ENCODE measurements around the gene ARL2. TPM values are rescaled to one million over a fixed set of nuclear protein-coding genes. Genes with fewer than 3 reads are reported as not detected.
"Not testable (repeated sequence)": the region's sequence is repeated elsewhere in the genome, so short reads cannot be mapped to it uniquely, and the experiment has no call there.

ARL2 gene
- total and polyA plus RNA-seq, 2 experiments from 2014 or later = 189 to 230 TPM

DNA sequence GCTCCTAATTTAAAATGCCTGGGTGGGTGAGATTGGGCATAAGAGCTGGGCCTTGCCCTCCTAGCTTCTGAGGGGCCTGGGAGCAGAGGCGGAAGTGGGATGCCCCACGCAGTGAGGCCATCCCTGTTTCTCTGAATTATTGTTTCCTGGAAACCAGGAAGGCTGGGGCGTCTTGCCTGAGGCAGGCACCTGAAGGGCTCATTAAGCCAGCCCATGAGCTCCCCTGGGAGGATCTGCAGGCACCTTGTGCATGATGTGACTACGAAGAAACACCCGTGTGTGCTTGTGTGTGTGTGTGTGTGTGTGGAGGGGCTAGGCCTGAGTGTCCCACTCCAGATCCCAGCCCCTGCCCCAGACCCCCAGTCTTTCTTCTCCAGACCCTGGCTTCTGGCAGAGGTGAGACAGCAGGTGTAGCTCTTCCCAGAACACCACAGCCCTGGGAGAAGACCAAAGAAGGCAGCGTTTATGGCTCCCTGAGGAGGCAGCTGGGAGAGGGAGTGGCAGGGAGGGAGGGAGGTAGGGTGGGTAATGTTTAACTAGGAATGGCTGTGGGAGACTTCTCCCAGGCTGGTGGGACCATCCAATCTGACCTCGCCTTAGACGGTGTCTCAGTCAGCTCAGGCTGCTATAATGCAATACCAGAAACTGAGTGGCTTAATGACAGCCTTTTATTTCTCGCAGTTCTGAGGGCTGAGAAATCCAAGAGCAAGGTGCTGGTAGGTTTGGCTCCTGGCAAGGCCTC is 15.1 kb upstream of the ARL2 start:
- H3K4me3 ChIP-seq = no peak overlapping the region
- no peak overlapping the region for H3K27ac ChIP-seq
- H3K36me3 ChIP-seq = no peaks in the 10 kb centered on the region
- no peaks in the 10 kb centered on the region for H3K4me1 ChIP-seq (ENCODE audit: low read depth)
- DNase-seq (ENCODE audit: low read depth in 1 of 2, low spot score in 1 of 2) = no peak
- H3K27me3 ChIP-seq = no peaks in the 10 kb centered on the region
- no peaks in the 10 kb centered on the region for H3K9me3 ChIP-seq (ENCODE audit: low read depth)
- TF ChIP-seq, protein P1, sequence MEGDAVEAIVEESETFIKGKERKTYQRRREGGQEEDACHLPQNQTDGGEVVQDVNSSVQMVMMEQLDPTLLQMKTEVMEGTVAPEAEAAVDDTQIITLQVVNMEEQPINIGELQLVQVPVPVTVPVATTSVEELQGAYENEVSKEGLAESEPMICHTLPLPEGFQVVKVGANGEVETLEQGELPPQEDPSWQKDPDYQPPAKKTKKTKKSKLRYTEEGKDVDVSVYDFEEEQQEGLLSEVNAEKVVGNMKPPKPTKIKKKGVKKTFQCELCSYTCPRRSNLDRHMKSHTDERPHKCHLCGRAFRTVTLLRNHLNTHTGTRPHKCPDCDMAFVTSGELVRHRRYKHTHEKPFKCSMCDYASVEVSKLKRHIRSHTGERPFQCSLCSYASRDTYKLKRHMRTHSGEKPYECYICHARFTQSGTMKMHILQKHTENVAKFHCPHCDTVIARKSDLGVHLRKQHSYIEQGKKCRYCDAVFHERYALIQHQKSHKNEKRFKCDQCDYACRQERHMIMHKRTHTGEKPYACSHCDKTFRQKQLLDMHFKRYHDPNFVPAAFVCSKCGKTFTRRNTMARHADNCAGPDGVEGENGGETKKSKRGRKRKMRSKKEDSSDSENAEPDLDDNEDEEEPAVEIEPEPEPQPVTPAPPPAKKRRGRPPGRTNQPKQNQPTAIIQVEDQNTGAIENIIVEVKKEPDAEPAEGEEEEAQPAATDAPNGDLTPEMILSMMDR (IDR thresholded peaks at IDR 0.05; ENCODE audit: low read depth, low read length) = no peak

DNA sequence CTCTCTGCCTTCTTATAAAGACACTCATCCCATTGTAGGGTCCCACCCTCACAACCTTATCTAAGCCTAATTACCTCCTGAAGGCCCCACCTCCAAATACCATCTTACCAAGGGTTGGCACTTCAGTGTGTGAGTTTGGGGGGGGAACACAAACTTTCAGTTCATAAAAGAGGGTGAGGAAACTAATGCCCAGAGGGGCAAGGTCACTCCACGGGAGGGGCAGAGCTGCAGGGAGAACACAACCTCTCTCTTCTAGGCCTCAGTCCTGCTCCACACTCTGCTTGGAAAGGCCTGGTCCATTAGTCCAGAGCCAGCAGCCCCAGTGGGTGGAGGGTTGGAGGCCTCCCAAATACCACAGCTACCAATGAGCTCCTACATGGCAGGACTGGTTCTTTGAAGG is 14.5 kb upstream of the ARL2 start:
- H3K36me3 ChIP-seq = no peaks in the 10 kb centered on the region
- TF ChIP-seq, protein P1 (IDR thresholded peaks at IDR 0.05; ENCODE audit: low read depth, low read length) = no peak
- no peak overlapping the region for H3K27ac ChIP-seq
- no peak overlapping the region for H3K4me3 ChIP-seq
- no peaks in the 10 kb centered on the region for H3K9me3 ChIP-seq (ENCODE audit: low read depth)
- H3K27me3 ChIP-seq = no peaks in the 10 kb centered on the region
- no peak for DNase-seq (ENCODE audit: low read depth in 1 of 2, low spot score in 1 of 2)
- no peaks in the 10 kb centered on the region for H3K4me1 ChIP-seq (ENCODE audit: low read depth)

DNA sequence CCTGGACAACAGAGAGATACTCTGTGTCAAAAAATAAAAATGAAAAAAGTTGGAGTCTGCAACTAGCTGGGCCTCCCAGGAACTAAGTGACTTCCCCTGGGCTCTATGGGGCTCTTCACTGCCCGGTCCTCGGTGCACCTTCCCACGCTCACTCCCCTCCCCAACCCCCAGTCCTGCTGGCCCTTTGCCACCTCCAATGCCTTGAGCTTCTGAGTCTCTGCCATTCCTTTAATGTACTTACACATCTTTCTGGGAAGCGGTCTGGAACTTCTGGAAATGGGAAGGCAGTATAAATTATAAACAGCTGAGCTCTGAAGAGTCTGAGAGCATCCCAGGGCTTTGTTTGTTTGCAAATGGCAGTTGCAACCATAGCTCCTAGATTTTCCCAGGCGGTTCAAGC is 11.3 kb upstream of the ARL2 start:
- no peak for DNase-seq (ENCODE audit: low read depth in 1 of 2, low spot score in 1 of 2)
- H3K4me1 ChIP-seq (ENCODE audit: low read depth) = no peaks in the 10 kb centered on the region
- H3K36me3 ChIP-seq = no peaks in the 10 kb centered on the region
- no peaks in the 10 kb centered on the region for H3K9me3 ChIP-seq (ENCODE audit: low read depth)
- H3K27ac ChIP-seq = no peak overlapping the region
- no peaks in the 10 kb centered on the region for H3K27me3 ChIP-seq
- TF ChIP-seq, protein P1 (IDR thresholded peaks at IDR 0.05; ENCODE audit: low read depth, low read length) = no peak
- H3K4me3 ChIP-seq = no peak overlapping the region

DNA sequence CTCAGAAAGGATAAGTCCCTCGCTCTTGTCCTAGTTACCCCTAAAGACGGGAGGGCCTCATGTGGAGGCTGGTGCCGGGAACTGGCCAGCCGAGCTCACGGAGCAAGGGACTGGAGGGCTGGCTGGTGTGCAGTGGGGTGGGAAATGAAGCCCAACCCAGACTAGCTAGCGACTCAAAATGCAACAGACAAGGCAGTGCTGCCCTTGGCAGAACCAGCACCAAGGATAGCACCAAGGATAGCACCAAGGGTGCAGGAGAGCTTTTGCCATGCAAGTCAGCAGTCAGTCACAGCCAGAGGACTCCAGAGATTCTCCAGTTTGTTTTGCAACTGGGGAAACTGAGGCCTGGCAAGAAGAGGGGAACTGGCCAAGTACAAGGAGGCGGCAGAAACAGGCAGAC is 10.7 kb upstream of the ARL2 start:
- Histone ChIP-seq H3K27ac (no peak overlapping the region), H3K4me3 (no peak overlapping the region), H3K9me3 (ENCODE audit: low read depth) (no peaks in the 10 kb centered on the region), H3K36me3 (no peaks in the 10 kb centered on the region), H3K27me3 (no peaks in the 10 kb centered on the region), H3K4me1 (ENCODE audit: low read depth) (no peaks in the 10 kb centered on the region)
- TF ChIP-seq, protein P1 (IDR thresholded peaks at IDR 0.05; ENCODE audit: low read depth, low read length) = no peak
- peak; percentile 51 to 60 for DNase-seq (ENCODE audit: low read depth in 1 of 2, low spot score in 1 of 2)

DNA sequence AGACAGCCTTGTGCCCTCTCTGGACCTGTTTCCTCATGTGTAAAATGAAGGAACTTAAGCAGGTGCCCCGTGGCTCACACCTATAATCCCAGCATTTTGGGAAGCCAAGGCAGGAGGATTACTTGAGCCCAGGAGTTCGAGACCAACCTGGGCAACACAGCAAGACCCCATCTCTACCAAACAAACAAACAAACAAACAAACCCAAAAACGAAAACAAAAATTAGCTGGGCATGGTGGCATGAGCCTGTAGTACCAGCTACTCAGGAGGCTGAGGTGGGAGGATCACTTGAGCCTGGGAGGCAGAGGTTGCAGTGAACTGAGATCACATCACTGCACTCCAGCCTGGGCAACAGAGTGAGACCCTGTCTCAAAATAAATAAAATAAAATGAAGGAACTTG is 10.0 kb upstream of the ARL2 start:
- not testable (repeated sequence) for H3K36me3 ChIP-seq; H3K27me3 ChIP-seq; H3K27ac ChIP-seq; H3K4me1 ChIP-seq (ENCODE audit: low read depth); H3K4me3 ChIP-seq; DNase-seq (ENCODE audit: low read depth in 1 of 2, low spot score in 1 of 2); H3K9me3 ChIP-seq (ENCODE audit: low read depth)

DNA sequence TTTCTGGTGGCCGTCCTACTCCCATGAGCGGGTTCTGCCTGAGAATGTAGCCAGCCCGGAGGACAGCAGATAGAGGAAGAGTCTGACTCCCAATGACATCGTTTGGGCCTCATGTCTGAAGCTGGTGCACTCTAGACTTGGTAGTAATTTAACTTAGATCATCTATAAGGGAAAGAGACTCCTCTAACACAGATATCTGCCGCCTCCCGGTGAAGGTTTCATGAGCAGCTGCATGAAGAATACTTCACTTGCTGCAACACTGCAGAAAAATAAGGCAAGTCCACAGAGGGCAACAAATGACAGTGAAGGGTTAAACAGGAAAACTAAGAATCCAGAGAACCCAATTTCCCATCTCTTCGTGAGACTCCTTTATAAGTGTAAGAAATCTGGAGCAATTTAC is 5.9 kb upstream of the ARL2 start:
- Histone ChIP-seq H3K4me1 (ENCODE audit: low read depth) (no peaks in the 10 kb centered on the region), H3K27ac (no peak overlapping the region), H3K27me3 (no peaks in the 10 kb centered on the region), H3K4me3 (no peak overlapping the region), H3K36me3 (no peaks in the 10 kb centered on the region), H3K9me3 (ENCODE audit: low read depth) (no peaks in the 10 kb centered on the region)
- TF ChIP-seq, protein P1 (IDR thresholded peaks at IDR 0.05; ENCODE audit: low read depth, low read length) = no peak
- no peak for DNase-seq (ENCODE audit: low read depth in 1 of 2, low spot score in 1 of 2)
